WTC11 (cell line): ENCODE data around the gene OR2W1. TPM values are rescaled to one million over a fixed set of nuclear protein-coding genes. Genes with fewer than 3 reads are reported as not detected.

Source experiments
- ATAC-seq: fragments of 200-7000 bp; cut with Tn5 transposase; 2 replicates; pipeline ENCODE4 v1.10.0; 2021; ENCODE audit warnings: mild to moderate bottlenecking, moderate library complexity
- CTCF ChIA-PET: fragments of 300-600 bp; sonication (Branson Sonifier 250); formaldehyde crosslinking; loops from one replicate; lab custom pipeline; 2021; ENCODE audit warnings: antibody characterized with exemption; lab: Charles Lee
- POLR2A ChIA-PET: fragments of 350-600 bp; sonication (Branson Sonifier 250); formaldehyde crosslinking; loops from one replicate; lab custom pipeline; 2021; ENCODE audit warnings: antibody characterized with exemption; lab: Charles Lee
- DNase-seq: peaks from one replicate; pipeline ENCODE4 v3.0.0; 2021; ENCODE audit warnings: low spot score
- H3K27ac Mint-ChIP-seq: 2 replicates; pipeline ENCODE4 v1.8.0; 2021; ENCODE audit warnings: mixed read lengths
- H3K27me3 Mint-ChIP-seq: 2 replicates; pipeline ENCODE4 v1.8.0; 2021; ENCODE audit warnings: low read depth, mild to moderate bottlenecking, moderate library complexity, mixed read lengths
- H3K36me3 Mint-ChIP-seq: 2 replicates; pipeline ENCODE4 v1.8.0; 2021; ENCODE audit warnings: mixed read lengths
- H3K4me1 Mint-ChIP-seq: 2 replicates; pipeline ENCODE4 v1.8.0; 2022; ENCODE audit warnings: mixed read lengths
- H3K4me3 Mint-ChIP-seq: 2 replicates; pipeline ENCODE4 v1.8.0; 2021; ENCODE audit warnings: mild to moderate bottlenecking, moderate library complexity, mixed read lengths
- H3K9me3 Mint-ChIP-seq: 2 replicates; pipeline ENCODE4 v1.8.0; 2021; ENCODE audit warnings: mixed read lengths
- CREB1 ChIP-seq: sonication (generic); formaldehyde crosslinking; IDR thresholded peaks from 2 replicates; pipeline ENCODE4 v1.8.0; 2023; ENCODE audit warnings: mild to moderate bottlenecking, missing genetic modification reagents
- CREM ChIP-seq: sonication (generic); formaldehyde crosslinking; IDR thresholded peaks from 2 replicates; pipeline ENCODE4 v1.8.1; 2022; ENCODE audit warnings: mild to moderate bottlenecking, missing genetic modification reagents, moderate library complexity
- CTCF ChIP-seq: fragments of 200-600 bp; IDR thresholded peaks from 2 replicates; pipeline ENCODE4 v1.8.0; 2022; ENCODE audit warnings: antibody characterized with exemption
- E2F5 ChIP-seq: sonication (generic); formaldehyde crosslinking; IDR thresholded peaks from 2 replicates; pipeline ENCODE4 v1.8.1; 2022; ENCODE audit warnings: mild to moderate bottlenecking, moderate library complexity, missing genetic modification reagents
- ESRRA ChIP-seq: sonication (generic); formaldehyde crosslinking; IDR thresholded peaks from 2 replicates; pipeline ENCODE4 v1.8.1; 2022; ENCODE audit warnings: mild to moderate bottlenecking, missing genetic modification reagents, borderline replicate concordance
- FOXP1 ChIP-seq: sonication (generic); formaldehyde crosslinking; IDR thresholded peaks from 2 replicates; pipeline ENCODE4 v1.8.0; 2022; ENCODE audit warnings: missing genetic modification reagents, mild to moderate bottlenecking, moderate library complexity, borderline replicate concordance
- GABPB1 ChIP-seq: sonication (generic); formaldehyde crosslinking; IDR thresholded peaks from 2 replicates; pipeline ENCODE4 v1.8.1; 2023; ENCODE audit warnings: mild to moderate bottlenecking, missing genetic modification reagents
- HMGA2 ChIP-seq: fragments of 250-450 bp; sonication (Bioruptor Pico); IDR thresholded peaks from 2 replicates; pipeline ENCODE4 v1.4.0; 2021; ENCODE audit warnings: mild to moderate bottlenecking, moderate library complexity
- HMGXB4 ChIP-seq: sonication (generic); formaldehyde crosslinking; IDR thresholded peaks from 2 replicates; pipeline ENCODE4 v1.8.1; 2023; ENCODE audit warnings: mild to moderate bottlenecking, moderate library complexity, missing genetic modification reagents
- IRF2 ChIP-seq: sonication (generic); formaldehyde crosslinking; IDR thresholded peaks from 2 replicates; pipeline ENCODE4 v1.8.0; 2022; ENCODE audit warnings: low read depth, missing genetic modification reagents, borderline replicate concordance
- MLX ChIP-seq: sonication (generic); formaldehyde crosslinking; IDR thresholded peaks from 2 replicates; pipeline ENCODE4 v1.8.1; 2023; ENCODE audit warnings: mild to moderate bottlenecking, missing genetic modification reagents, moderate library complexity
- OVOL2 ChIP-seq: fragments of 250-450 bp; sonication (Bioruptor Pico); IDR thresholded peaks from 2 replicates; pipeline ENCODE4 v1.9.0; 2021; ENCODE audit warnings: mild to moderate bottlenecking, borderline replicate concordance
- PRDM15 ChIP-seq: sonication (generic); formaldehyde crosslinking; IDR thresholded peaks from 2 replicates; pipeline ENCODE4 v1.8.0; 2022; ENCODE audit warnings: missing genetic modification reagents
- PRRX2 ChIP-seq: fragments of 250-450 bp; sonication (Bioruptor Pico); IDR thresholded peaks from 2 replicates; pipeline ENCODE4 v1.8.0; 2021; ENCODE audit warnings: mild to moderate bottlenecking
- SMAD3 ChIP-seq: sonication (generic); formaldehyde crosslinking; IDR thresholded peaks from 2 replicates; pipeline ENCODE4 v1.8.0; 2022; ENCODE audit warnings: missing genetic modification reagents, mild to moderate bottlenecking, borderline replicate concordance
- SP1 ChIP-seq: sonication (generic); formaldehyde crosslinking; conservative IDR thresholded peaks from 2 replicates; pipeline ENCODE4 v1.8.1; 2022; ENCODE audit warnings: missing genetic modification reagents
- TP53 ChIP-seq: sonication (generic); formaldehyde crosslinking; IDR thresholded peaks from 2 replicates; pipeline ENCODE4 v1.8.1; 2023; ENCODE audit warnings: mild to moderate bottlenecking, missing genetic modification reagents
- ZBTB21 ChIP-seq: sonication (generic); formaldehyde crosslinking; IDR thresholded peaks from 2 replicates; pipeline ENCODE4 v1.8.1; 2023; ENCODE audit warnings: mild to moderate bottlenecking, missing genetic modification reagents, borderline replicate concordance
- ZBTB43 ChIP-seq: sonication (generic); formaldehyde crosslinking; IDR thresholded peaks from 2 replicates; pipeline ENCODE4 v1.8.1; 2023; ENCODE audit warnings: mild to moderate bottlenecking, missing genetic modification reagents
- total RNA-seq: library from RNA; stranded (reverse); gene quantifications from 3 replicates; pipeline ENCODE4 v1.2.3, GENCODE V29; 2021

OR2W1 gene
- total RNA-seq, 1 experiment from 2014 or later, result not detected

- TF ChIP-seq CTCF (no peak), E2F5 (CRISPR knock-in tag) (no peak), SP1 (CRISPR knock-in tag) (no peak), SMAD3 (no peak), ZBTB21 (no peak), IRF2 (CRISPR knock-in tag) (no peak)
- TF ChIP-seq, all 79 proteins: peak for 0
These were observed 18.9 kb downstream of the OR2W1 start (continued) for GRCh38 chr6:29025927-29026585.

GRCh38 chr6:29021434-29021833 lies 23.5 kb downstream of the OR2W1 start:
- TF ChIP-seq OVOL2 (CRISPR knock-in tag) (no peak), CREM (CRISPR knock-in tag) (no peak), SMAD3 (no peak), FOXP1 (CRISPR knock-in tag) (no peak), MLX (CRISPR knock-in tag) (no peak), HMGA2 (CRISPR knock-in tag) (no peak), PRDM15 (CRISPR knock-in tag) (no peak), CREB1 (CRISPR knock-in tag) (no peak), GABPB1 (CRISPR knock-in tag) (no peak), HMGXB4 (CRISPR knock-in tag) (no peak), ESRRA (no peak), PRRX2 (CRISPR knock-in tag) (no peak), CTCF (no peak), TP53 (no peak), ZBTB43 (CRISPR knock-in tag) (no peak)
- H3K27ac Mint-ChIP-seq, result no peak overlapping the region
- no peak overlapping the region for H3K4me3 Mint-ChIP-seq
- no peak for ATAC-seq
- no peak for DNase-seq
- ChIA-PET CTCF (interaction anchor here (0.6 kb wide), 1 partner anchor 126 kb away, joined by 4 read pairs; no protein-coding TSS in a partner anchor), POLR2A (no interaction called here)
- no peaks in the 10 kb centered on the region; the same call in 1 of the 2 replicates for H3K4me1 Mint-ChIP-seq
- peaks cover 16% of the 10 kb centered on the region for H3K27me3 Mint-ChIP-seq
- H3K36me3 Mint-ChIP-seq, result no peaks in the 10 kb centered on the region
- H3K9me3 Mint-ChIP-seq, result no peaks in the 10 kb centered on the region
